ENCODE results near the gene CNTNAP5.

CNTNAP5 gene

DNA sequence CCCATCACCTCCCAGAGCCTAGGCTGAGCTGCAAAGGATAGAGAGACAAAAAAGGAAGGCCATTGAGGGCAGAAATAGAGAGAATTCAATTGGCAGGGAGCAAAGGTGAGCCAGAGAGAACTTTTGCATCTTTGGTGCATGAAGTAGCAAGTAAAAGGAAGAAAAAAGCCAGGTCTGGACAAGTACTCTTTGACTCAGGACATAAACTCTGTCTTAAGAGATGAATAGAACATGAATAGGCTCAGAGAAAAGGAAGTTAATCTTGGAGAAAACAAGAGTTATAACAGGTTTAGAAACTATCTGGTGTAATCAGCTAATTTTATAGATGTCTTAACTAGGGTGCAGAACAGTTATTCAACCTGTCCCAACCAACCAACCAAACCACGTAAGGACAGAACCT, 95.2 kb downstream of the CNTNAP5 start:
- no peak overlapping the region for H4K8ac ChIP-seq (ENCODE audit: low read depth, low read length)
- H3K4me1 ChIP-seq (ENCODE audit: control insufficient read depth, low read depth, low read length): no peaks in the 10 kb centered on the region
- no peaks in the 10 kb centered on the region for H3K27me3 ChIP-seq (ENCODE audit: insufficient read depth, low read length, poor library complexity)
- H3K79me2 ChIP-seq (ENCODE audit: control insufficient read depth, insufficient read depth, low read length): no peaks in the 10 kb centered on the region
- no peak overlapping the region for H3K9ac ChIP-seq (ENCODE audit: low read length)
- no peak overlapping the region for H3K56ac ChIP-seq (ENCODE audit: low read length)
- no peak overlapping the region for H2AK5ac ChIP-seq (ENCODE audit: low read length)
- no peak overlapping the region for H3K23ac ChIP-seq (ENCODE audit: low read length)
- no peaks in the 10 kb centered on the region for H3K79me1 ChIP-seq (ENCODE audit: low read length)
- H2BK120ac ChIP-seq (ENCODE audit: low read depth, low read length): no peak overlapping the region
- H3K4me2 ChIP-seq (ENCODE audit: low read length): no peak overlapping the region
- no peak overlapping the region for H3K27ac ChIP-seq (ENCODE audit: low read depth, low read length)
- no peak overlapping the region for H3K4ac ChIP-seq (ENCODE audit: low read depth, low read length)
- no peak overlapping the region for H3K4me3 ChIP-seq (ENCODE audit: low read length)
- no peak overlapping the region for H4K5ac ChIP-seq (ENCODE audit: low read length)
- no peak overlapping the region for H2BK5ac ChIP-seq (ENCODE audit: low read length)
- no CpG with 5 or more reads among the region's 1 CpG for WGBS (ENCODE audit: extremely low coverage, insufficient coverage, low lambda C conversion rate)
- no peak overlapping the region for H2BK15ac ChIP-seq (replicated peaks; ENCODE audit: low read depth)
- no peaks in the 10 kb centered on the region for H3K36me3 ChIP-seq (ENCODE audit: control insufficient read depth, insufficient read depth, low read length)
- DNase-seq: no peak
- no peak overlapping the region for H3K18ac ChIP-seq (ENCODE audit: low read length)

DNA sequence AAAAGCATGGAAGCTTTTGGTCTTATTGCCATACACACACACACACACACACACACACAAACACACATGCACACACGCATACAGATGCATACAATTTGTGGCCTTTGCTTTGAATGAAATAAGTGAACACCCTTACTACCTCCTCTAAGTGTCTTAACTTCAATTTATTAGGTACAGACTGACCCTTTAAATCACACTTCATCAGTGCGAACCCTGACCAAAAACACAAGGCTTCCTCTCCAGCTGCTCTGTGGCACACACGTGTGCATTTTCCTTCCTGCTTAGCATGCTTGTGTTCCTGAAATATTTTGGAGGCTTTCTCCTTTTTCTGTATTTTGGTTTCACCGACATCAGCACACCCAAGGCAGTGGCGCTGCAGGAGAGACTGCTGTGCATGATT, 96.0 kb downstream of the CNTNAP5 start:
- no peak overlapping the region for H3K23ac ChIP-seq (ENCODE audit: low read length)
- H3K27ac ChIP-seq (ENCODE audit: low read depth, low read length): no peak overlapping the region
- no peak overlapping the region for H3K4ac ChIP-seq (ENCODE audit: low read depth, low read length)
- no peaks in the 10 kb centered on the region for H3K27me3 ChIP-seq (ENCODE audit: insufficient read depth, low read length, poor library complexity)
- no peak overlapping the region for H3K4me2 ChIP-seq (ENCODE audit: low read length)
- H2BK15ac ChIP-seq (replicated peaks; ENCODE audit: low read depth): no peak overlapping the region
- DNase-seq: no peak
- no peak overlapping the region for H3K9ac ChIP-seq (ENCODE audit: low read length)
- H4K5ac ChIP-seq (ENCODE audit: low read length): no peak overlapping the region
- no peaks in the 10 kb centered on the region for H3K79me2 ChIP-seq (ENCODE audit: control insufficient read depth, insufficient read depth, low read length)
- H3K4me1 ChIP-seq (ENCODE audit: control insufficient read depth, low read depth, low read length): no peaks in the 10 kb centered on the region
- no peak overlapping the region for H2AK5ac ChIP-seq (ENCODE audit: low read length)
- H3K4me3 ChIP-seq (ENCODE audit: low read length): no peak overlapping the region
- no CpG with 5 or more reads among the region's 5 CpGs for WGBS (ENCODE audit: extremely low coverage, insufficient coverage, low lambda C conversion rate)
- no peaks in the 10 kb centered on the region for H3K36me3 ChIP-seq (ENCODE audit: control insufficient read depth, insufficient read depth, low read length)
- H2BK120ac ChIP-seq (ENCODE audit: low read depth, low read length): no peak overlapping the region
- H3K79me1 ChIP-seq (ENCODE audit: low read length): no peaks in the 10 kb centered on the region
- no peak overlapping the region for H4K8ac ChIP-seq (ENCODE audit: low read depth, low read length)
- no peak overlapping the region for H3K18ac ChIP-seq (ENCODE audit: low read length)
- no peak overlapping the region for H2BK5ac ChIP-seq (ENCODE audit: low read length)
- no peak overlapping the region for H3K56ac ChIP-seq (ENCODE audit: low read length)

DNA sequence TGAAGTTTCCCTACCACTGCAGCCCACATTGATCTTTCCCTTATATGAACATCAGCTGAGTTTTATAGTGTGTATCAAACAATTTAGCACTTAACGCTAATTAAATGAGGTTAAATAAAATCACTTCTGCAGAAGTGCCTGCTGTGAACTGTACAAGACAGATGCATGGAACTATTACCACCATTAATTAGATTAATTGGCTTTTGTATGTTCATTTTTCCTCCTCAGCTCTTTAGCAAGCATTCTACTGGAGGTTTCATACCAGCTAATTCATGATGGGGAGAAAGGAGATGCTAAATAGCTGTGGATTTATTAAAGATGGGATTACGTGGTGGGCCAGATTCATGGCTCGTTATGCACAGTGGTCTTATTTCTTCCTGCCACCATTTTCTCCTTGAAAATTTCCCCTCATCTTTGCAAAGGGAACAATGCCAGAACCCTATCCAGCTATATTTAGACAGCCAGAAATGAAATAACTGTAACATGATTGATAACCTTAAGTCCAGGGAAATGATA, 96.7 kb downstream of the CNTNAP5 start:
- Histone ChIP-seq H3K4me2 (ENCODE audit: low read length) (no peak overlapping the region), H2AK5ac (ENCODE audit: low read length) (no peak overlapping the region), H3K4ac (ENCODE audit: low read depth, low read length) (no peak overlapping the region), H3K27ac (ENCODE audit: low read depth, low read length) (no peak overlapping the region), H3K23ac (ENCODE audit: low read length) (no peak overlapping the region), H4K5ac (ENCODE audit: low read length) (no peak overlapping the region), H3K4me1 (ENCODE audit: control insufficient read depth, low read depth, low read length) (no peaks in the 10 kb centered on the region), H3K79me1 (ENCODE audit: low read length) (no peaks in the 10 kb centered on the region), H3K79me2 (ENCODE audit: control insufficient read depth, insufficient read depth, low read length) (no peaks in the 10 kb centered on the region), H2BK120ac (ENCODE audit: low read depth, low read length) (no peak overlapping the region), H3K56ac (ENCODE audit: low read length) (no peak overlapping the region), H2BK15ac (replicated peaks; ENCODE audit: low read depth) (no peak overlapping the region), H3K27me3 (ENCODE audit: insufficient read depth, low read length, poor library complexity) (no peaks in the 10 kb centered on the region), H2BK5ac (ENCODE audit: low read length) (no peak overlapping the region), H3K18ac (ENCODE audit: low read length) (no peak overlapping the region), H3K4me3 (ENCODE audit: low read length) (no peak overlapping the region), H3K36me3 (ENCODE audit: control insufficient read depth, insufficient read depth, low read length) (no peaks in the 10 kb centered on the region), H3K9ac (ENCODE audit: low read length) (no peak overlapping the region), H4K8ac (ENCODE audit: low read depth, low read length) (no peak overlapping the region)
- no peak for DNase-seq
- WGBS (ENCODE audit: extremely low coverage, insufficient coverage, low lambda C conversion rate): no CpG with 5 or more reads among the region's 3 CpGs

DNA sequence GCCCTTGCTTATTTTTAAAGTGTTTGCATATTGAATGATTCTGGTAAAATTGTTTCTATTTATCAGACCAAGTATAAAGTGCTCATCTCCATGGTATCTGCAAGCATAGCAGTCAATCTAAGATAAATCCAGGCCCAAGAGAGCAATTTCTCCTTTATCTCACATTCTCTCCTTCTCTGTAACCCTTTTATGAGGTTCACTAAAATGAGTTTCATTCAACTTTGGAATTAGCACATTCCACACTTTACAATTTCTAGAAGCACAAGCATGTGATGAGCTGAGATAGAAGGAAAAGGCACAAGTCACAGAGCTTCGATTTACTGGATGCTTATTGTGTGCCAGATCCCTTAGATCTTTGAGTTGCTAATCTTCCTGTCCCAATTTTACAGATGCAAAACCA, 97.3 kb downstream of the CNTNAP5 start:
- H3K36me3 ChIP-seq (ENCODE audit: control insufficient read depth, insufficient read depth, low read length): no peaks in the 10 kb centered on the region
- no peak overlapping the region for H3K18ac ChIP-seq (ENCODE audit: low read length)
- no peak for DNase-seq
- no peak overlapping the region for H3K27ac ChIP-seq (ENCODE audit: low read depth, low read length)
- H3K4me2 ChIP-seq (ENCODE audit: low read length): no peak overlapping the region
- no peak overlapping the region for H3K4me3 ChIP-seq (ENCODE audit: low read length)
- no peaks in the 10 kb centered on the region for H3K79me1 ChIP-seq (ENCODE audit: low read length)
- no peak overlapping the region for H3K4ac ChIP-seq (ENCODE audit: low read depth, low read length)
- no peak overlapping the region for H3K56ac ChIP-seq (ENCODE audit: low read length)
- H4K8ac ChIP-seq (ENCODE audit: low read depth, low read length): no peak overlapping the region
- H3K23ac ChIP-seq (ENCODE audit: low read length): no peak overlapping the region
- H2BK5ac ChIP-seq (ENCODE audit: low read length): no peak overlapping the region
- H3K27me3 ChIP-seq (ENCODE audit: insufficient read depth, low read length, poor library complexity): no peaks in the 10 kb centered on the region
- H4K5ac ChIP-seq (ENCODE audit: low read length): no peak overlapping the region
- H3K4me1 ChIP-seq (ENCODE audit: control insufficient read depth, low read depth, low read length): no peaks in the 10 kb centered on the region
- H2BK15ac ChIP-seq (replicated peaks; ENCODE audit: low read depth): no peak overlapping the region
- no CpG with 5 or more reads among the region's 1 CpG for WGBS (ENCODE audit: extremely low coverage, insufficient coverage, low lambda C conversion rate)
- no peak overlapping the region for H2AK5ac ChIP-seq (ENCODE audit: low read length)
- H3K9ac ChIP-seq (ENCODE audit: low read length): no peak overlapping the region
- no peak overlapping the region for H2BK120ac ChIP-seq (ENCODE audit: low read depth, low read length)
- no peaks in the 10 kb centered on the region for H3K79me2 ChIP-seq (ENCODE audit: control insufficient read depth, insufficient read depth, low read length)

DNA sequence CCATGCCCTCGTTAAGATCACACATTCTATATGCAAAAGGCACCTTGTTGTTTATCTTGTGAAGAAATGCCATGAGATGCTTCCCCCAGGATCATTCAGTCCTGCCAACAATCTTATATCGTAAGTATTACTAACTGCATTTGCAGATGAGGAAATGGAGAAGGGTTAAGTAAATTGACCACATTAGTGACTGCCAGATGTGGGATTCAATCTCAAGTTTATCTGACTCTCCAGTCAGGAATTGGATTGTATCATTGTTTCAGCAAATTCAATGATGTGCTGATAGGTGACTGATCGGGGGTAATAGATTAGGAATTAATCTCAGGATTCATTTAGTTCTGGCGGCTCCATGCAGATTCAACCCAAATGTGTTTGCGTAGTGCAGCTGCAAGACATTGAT, 106.2 kb downstream of the CNTNAP5 start:
- H2BK5ac ChIP-seq (ENCODE audit: low read length): no peak overlapping the region

DNA sequence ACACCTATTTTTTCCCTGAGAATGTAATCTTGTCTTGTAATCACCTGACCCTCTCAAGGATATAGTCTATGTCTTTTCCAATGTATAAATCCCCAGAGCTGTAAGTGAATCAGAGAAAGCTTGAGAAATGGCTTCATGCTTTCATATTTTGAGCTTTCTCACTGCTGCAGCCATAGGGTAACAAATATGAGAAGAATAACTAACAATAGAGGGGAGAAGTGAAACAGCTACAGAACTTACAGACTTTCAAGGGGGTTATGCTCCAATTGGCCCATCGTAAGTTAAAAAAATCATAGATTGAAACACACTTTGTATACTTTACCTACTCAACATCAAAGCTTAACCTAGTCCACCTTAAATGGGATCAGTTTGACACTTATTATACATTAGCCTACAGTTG, 111.0 kb downstream of the CNTNAP5 start:
- Histone ChIP-seq H2BK120ac (ENCODE audit: low read depth, low read length) (no peak overlapping the region), H3K4me3 (ENCODE audit: low read length) (no peak overlapping the region), H3K4me2 (ENCODE audit: low read length) (no peak overlapping the region), H4K8ac (ENCODE audit: low read depth, low read length) (no peak overlapping the region), H2AK5ac (ENCODE audit: low read length) (no peak overlapping the region), H3K56ac (ENCODE audit: low read length) (no peak overlapping the region), H3K23ac (ENCODE audit: low read length) (no peak overlapping the region), H3K18ac (ENCODE audit: low read length) (no peak overlapping the region), H4K5ac (ENCODE audit: low read length) (no peak overlapping the region), H3K4ac (ENCODE audit: low read depth, low read length) (no peak overlapping the region), H2BK5ac (ENCODE audit: low read length) (no peak overlapping the region), H2BK15ac (replicated peaks; ENCODE audit: low read depth) (no peak overlapping the region), H3K4me1 (ENCODE audit: control insufficient read depth, low read depth, low read length) (no peaks in the 10 kb centered on the region), H3K9ac (ENCODE audit: low read length) (no peak overlapping the region), H3K27me3 (ENCODE audit: insufficient read depth, low read length, poor library complexity) (no peaks in the 10 kb centered on the region), H3K27ac (ENCODE audit: low read depth, low read length) (no peak overlapping the region), H3K79me2 (ENCODE audit: control insufficient read depth, insufficient read depth, low read length) (no peaks in the 10 kb centered on the region), H3K79me1 (ENCODE audit: low read length) (no peaks in the 10 kb centered on the region), H3K36me3 (ENCODE audit: control insufficient read depth, insufficient read depth, low read length) (no peaks in the 10 kb centered on the region)
- WGBS (ENCODE audit: extremely low coverage, insufficient coverage, low lambda C conversion rate): no CpG with 5 or more reads among the region's 1 CpG
- no peak for DNase-seq

More for the DNA sequence above, 106.2 kb downstream of the CNTNAP5 start:
- Histone ChIP-seq H2BK15ac (replicated peaks; ENCODE audit: low read depth) (no peak overlapping the region), H3K4me3 (ENCODE audit: low read length) (no peak overlapping the region), H3K4me2 (ENCODE audit: low read length) (no peak overlapping the region), H3K36me3 (ENCODE audit: control insufficient read depth, insufficient read depth, low read length) (no peaks in the 10 kb centered on the region), H3K18ac (ENCODE audit: low read length) (no peak overlapping the region), H2BK120ac (ENCODE audit: low read depth, low read length) (no peak overlapping the region), H3K79me1 (ENCODE audit: low read length) (no peaks in the 10 kb centered on the region), H4K5ac (ENCODE audit: low read length) (no peak overlapping the region), H4K8ac (ENCODE audit: low read depth, low read length) (no peak overlapping the region), H3K4ac (ENCODE audit: low read depth, low read length) (no peak overlapping the region), H3K4me1 (ENCODE audit: control insufficient read depth, low read depth, low read length) (no peaks in the 10 kb centered on the region), H3K23ac (ENCODE audit: low read length) (no peak overlapping the region), H3K27ac (ENCODE audit: low read depth, low read length) (no peak overlapping the region), H3K9ac (ENCODE audit: low read length) (no peak overlapping the region), H3K56ac (ENCODE audit: low read length) (no peak overlapping the region), H3K79me2 (ENCODE audit: control insufficient read depth, insufficient read depth, low read length) (no peaks in the 10 kb centered on the region), H3K27me3 (ENCODE audit: insufficient read depth, low read length, poor library complexity) (no peaks in the 10 kb centered on the region), H2AK5ac (ENCODE audit: low read length) (no peak overlapping the region)
- no CpG with 5 or more reads among the region's 5 CpGs for WGBS (ENCODE audit: extremely low coverage, insufficient coverage, low lambda C conversion rate)
- no peak for DNase-seq
